ENCODE results near the gene B3GALNT2. TPM values are rescaled to one million over a fixed set of nuclear protein-coding genes. Genes with fewer than 3 reads are reported as not detected.
"Not testable (repeated sequence)": the region's sequence is repeated elsewhere in the genome, so short reads cannot be mapped to it uniquely, and the experiment has no call there.

The B3GALNT2 gene
- total RNA-seq, 2 donors from 2014 or later = 9.4 to 18.1 TPM

GRCh38 chr1:235485558-235485957 lies 18.7 kb downstream of the B3GALNT2 start:
- H3K9me3 Mint-ChIP-seq = no peaks in the 10 kb centered on the region
- ATAC-seq (replicated peaks) = no peak
- no peak overlapping the region for H3K4me3 Mint-ChIP-seq
- H3K27me3 Mint-ChIP-seq = no peaks in the 10 kb centered on the region
- no peak overlapping the region for H3K27ac Mint-ChIP-seq
- peaks cover 37% of the 10 kb centered on the region for H3K36me3 Mint-ChIP-seq (ENCODE audit: low read depth)
- H3K4me1 Mint-ChIP-seq = no peaks in the 10 kb centered on the region

DNA sequence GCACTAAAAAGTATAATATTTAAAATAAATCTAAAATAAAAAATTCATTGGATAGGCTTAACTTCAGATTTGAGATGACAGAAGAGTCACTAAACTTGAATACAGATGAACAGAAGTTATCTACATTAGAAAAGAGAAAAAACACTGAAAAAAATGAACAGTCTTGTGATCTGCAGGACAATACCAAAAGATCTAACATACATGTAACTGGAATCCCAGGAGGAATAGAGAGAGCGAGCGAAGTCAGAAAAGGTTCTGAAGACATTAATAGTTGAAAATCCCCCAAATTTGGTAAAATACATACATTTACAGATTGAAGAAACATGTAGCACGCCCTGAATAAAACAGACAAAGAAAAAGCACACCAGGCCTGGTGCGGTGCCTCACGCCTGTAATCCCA lies 21.2 kb downstream of the B3GALNT2 start:
- Mint-ChIP-seq H3K4me1 (no peaks in the 10 kb centered on the region), H3K27ac (no peak overlapping the region), H3K9me3 (no peaks in the 10 kb centered on the region), H3K27me3 (no peaks in the 10 kb centered on the region), H3K36me3 (ENCODE audit: low read depth) (peaks cover 58% of the 10 kb centered on the region), H3K4me3 (no peak overlapping the region)
- no peak for ATAC-seq (replicated peaks)

- peaks cover 3% of the 10 kb centered on the region for H3K4me1 Mint-ChIP-seq
- H3K36me3 Mint-ChIP-seq (ENCODE audit: low read depth) = peaks cover 32% of the 10 kb centered on the region
- ATAC-seq (replicated peaks) = no peak
- H3K4me3 Mint-ChIP-seq = no peak overlapping the region
- no peak overlapping the region for H3K27ac Mint-ChIP-seq
- no peaks in the 10 kb centered on the region for H3K27me3 Mint-ChIP-seq
- H3K9me3 Mint-ChIP-seq = no peaks in the 10 kb centered on the region
These were observed 30.4 kb downstream of the B3GALNT2 start for GRCh38 chr1:235473806-235474205.

DNA sequence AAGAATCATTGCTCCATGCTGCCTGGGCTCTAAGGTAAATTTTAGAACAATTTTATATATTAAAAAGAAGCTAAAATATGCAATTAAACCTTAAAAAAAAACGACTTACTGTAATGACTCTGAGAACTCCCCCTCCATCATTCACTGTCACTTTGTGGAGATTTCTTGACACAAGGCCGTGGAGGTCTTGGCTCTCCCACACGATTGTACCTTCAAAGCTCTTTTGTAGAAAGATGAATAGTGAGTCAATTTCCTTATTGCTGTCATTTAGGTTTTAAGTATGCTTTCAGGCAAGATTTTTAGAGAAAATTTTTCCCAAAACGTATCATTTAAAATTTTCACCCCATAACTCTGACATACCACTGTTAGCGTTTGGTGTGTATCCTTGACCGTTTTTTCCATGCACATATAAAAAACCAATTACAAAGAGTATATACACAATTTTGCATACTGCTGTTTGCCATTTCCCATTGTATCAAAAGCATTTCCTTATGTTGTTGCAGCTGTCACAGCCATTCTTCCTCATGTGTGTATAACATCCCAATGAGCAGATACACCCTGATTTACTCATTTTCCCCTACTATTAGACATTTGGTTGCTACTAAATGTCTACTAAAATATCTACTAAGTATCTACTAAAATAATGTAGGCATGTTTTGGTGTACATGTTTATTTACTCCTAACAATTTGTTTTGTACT lies 33.4 kb downstream of the B3GALNT2 start:
- H3K27ac Mint-ChIP-seq = no peak overlapping the region
- no peak overlapping the region for H3K4me3 Mint-ChIP-seq
- no peaks in the 10 kb centered on the region for H3K9me3 Mint-ChIP-seq
- peaks cover 3% of the 10 kb centered on the region for H3K4me1 Mint-ChIP-seq
- H3K27me3 Mint-ChIP-seq = no peaks in the 10 kb centered on the region
- H3K36me3 Mint-ChIP-seq (ENCODE audit: low read depth) = peaks cover 19% of the 10 kb centered on the region
- no peak for ATAC-seq (replicated peaks)

- H3K27me3 Mint-ChIP-seq; H3K4me3 Mint-ChIP-seq; H3K9me3 Mint-ChIP-seq; H3K4me1 Mint-ChIP-seq; H3K27ac Mint-ChIP-seq; ATAC-seq (replicated peaks): not testable (repeated sequence)
- H3K36me3 Mint-ChIP-seq (ENCODE audit: low read depth) = peaks cover 19% of the 10 kb centered on the region
These were observed 34.4 kb downstream of the B3GALNT2 start for GRCh38 chr1:235469897-235470296.

DNA sequence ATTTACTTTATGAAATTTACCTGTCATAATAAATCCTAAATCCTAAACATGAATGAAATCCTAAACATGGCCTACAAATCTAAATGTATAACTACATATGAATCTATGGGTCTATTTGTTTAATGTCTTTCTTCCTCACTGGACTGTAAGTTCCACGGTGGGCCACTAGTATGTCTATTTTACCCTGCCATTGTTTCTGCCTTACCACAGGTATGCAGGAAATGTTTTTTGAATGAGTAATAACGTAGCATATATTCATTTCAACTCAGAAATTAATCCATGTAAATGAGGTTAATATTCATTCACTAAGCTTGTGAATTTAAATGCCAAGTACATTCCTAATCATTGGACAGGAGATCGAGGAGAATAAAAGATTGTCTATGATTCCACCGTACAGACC lies 35.3 kb downstream of the B3GALNT2 start:
- no peak overlapping the region for H3K4me3 Mint-ChIP-seq

DNA sequence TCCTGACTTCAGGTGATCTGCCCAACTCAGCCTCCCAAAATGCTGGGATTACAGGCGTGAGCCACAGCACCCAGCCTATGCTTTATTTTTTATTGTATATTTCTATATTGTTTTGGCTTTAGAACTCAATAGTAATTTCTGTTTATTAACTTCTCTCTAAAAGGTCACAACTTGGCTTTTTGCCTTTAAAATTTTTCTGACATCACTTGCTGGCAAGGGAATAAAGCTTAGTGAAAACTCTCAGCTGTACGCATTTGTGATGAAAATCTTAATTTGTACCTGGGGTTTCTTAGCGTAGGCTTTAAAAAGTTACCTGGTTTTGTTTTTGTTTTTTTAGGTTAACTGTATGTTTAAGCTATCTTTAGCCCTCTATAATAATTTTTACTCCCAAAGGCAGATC lies 36.2 kb downstream of the B3GALNT2 start:
- no peaks in the 10 kb centered on the region for H3K27me3 Mint-ChIP-seq
- H3K9me3 Mint-ChIP-seq = no peaks in the 10 kb centered on the region
- H3K4me1 Mint-ChIP-seq = no peaks in the 10 kb centered on the region
- no peak for ATAC-seq (replicated peaks)
- no peak overlapping the region for H3K4me3 Mint-ChIP-seq
- no peak overlapping the region for H3K27ac Mint-ChIP-seq
- peaks cover 24% of the 10 kb centered on the region for H3K36me3 Mint-ChIP-seq (ENCODE audit: low read depth)

More for the DNA sequence above, 35.3 kb downstream of the B3GALNT2 start:
- peaks cover 24% of the 10 kb centered on the region for H3K36me3 Mint-ChIP-seq (ENCODE audit: low read depth)
- peaks cover under 1% of the 10 kb centered on the region for H3K4me1 Mint-ChIP-seq
- no peak overlapping the region for H3K27ac Mint-ChIP-seq
- H3K9me3 Mint-ChIP-seq = no peaks in the 10 kb centered on the region
- ATAC-seq (replicated peaks) = no peak
- no peaks in the 10 kb centered on the region for H3K27me3 Mint-ChIP-seq

DNA sequence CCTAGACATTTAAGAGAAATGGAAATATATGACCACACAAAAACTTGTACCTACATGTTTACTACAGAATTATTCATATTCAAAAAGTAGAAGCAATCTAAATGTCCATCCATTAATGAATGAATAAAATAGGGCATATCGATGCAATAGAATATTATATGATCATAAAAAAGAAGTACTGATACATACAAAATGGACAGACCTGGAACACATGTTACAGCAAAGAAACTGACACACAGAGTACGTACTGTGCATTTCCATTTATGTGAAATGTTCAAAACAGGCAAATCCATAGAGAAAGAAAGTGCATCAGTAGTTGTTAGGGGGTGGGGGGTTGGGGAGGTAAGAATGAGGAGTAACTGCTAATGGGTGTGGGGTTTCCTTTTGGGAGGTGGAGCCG lies 39.2 kb downstream of the B3GALNT2 start:
- H3K36me3 Mint-ChIP-seq (ENCODE audit: low read depth) = peaks cover 19% of the 10 kb centered on the region
- H3K27ac Mint-ChIP-seq = no peak overlapping the region
- ATAC-seq (replicated peaks) = no peak
- no peaks in the 10 kb centered on the region for H3K27me3 Mint-ChIP-seq
- peaks cover 6% of the 10 kb centered on the region for H3K4me1 Mint-ChIP-seq
- no peak overlapping the region for H3K4me3 Mint-ChIP-seq
- no peaks in the 10 kb centered on the region for H3K9me3 Mint-ChIP-seq

GRCh38 chr1:235462832-235463231 lies 41.4 kb downstream of the B3GALNT2 start:
- not testable (repeated sequence) for H3K27ac Mint-ChIP-seq; H3K36me3 Mint-ChIP-seq (ENCODE audit: low read depth); H3K9me3 Mint-ChIP-seq; H3K27me3 Mint-ChIP-seq; ATAC-seq (replicated peaks); H3K4me3 Mint-ChIP-seq; H3K4me1 Mint-ChIP-seq

DNA sequence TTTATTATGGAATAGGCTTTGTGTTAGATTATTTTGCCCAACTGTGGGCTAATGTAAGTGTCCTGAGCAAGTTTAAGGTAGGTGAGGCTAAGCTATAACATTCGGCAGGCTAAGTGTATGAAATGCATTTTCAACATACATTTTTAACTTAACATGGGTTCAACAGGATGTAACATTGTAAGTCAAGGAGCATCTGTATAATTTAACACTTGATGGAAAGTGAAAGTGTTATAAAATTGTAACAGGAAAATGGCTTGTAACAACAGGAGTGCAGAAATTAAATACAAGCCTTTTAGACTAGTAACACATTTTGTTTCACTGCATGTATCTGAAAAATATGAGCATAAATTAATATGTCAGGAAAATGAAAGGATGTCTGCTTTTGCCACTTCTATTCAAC lies 42.3 kb downstream of the B3GALNT2 start:
- ATAC-seq (replicated peaks) = no peak
- Mint-ChIP-seq H3K4me1 (peaks cover 6% of the 10 kb centered on the region), H3K9me3 (no peaks in the 10 kb centered on the region), H3K27ac (no peak overlapping the region), H3K4me3 (no peak overlapping the region), H3K27me3 (no peaks in the 10 kb centered on the region), H3K36me3 (ENCODE audit: low read depth) (peaks cover 5% of the 10 kb centered on the region)

DNA sequence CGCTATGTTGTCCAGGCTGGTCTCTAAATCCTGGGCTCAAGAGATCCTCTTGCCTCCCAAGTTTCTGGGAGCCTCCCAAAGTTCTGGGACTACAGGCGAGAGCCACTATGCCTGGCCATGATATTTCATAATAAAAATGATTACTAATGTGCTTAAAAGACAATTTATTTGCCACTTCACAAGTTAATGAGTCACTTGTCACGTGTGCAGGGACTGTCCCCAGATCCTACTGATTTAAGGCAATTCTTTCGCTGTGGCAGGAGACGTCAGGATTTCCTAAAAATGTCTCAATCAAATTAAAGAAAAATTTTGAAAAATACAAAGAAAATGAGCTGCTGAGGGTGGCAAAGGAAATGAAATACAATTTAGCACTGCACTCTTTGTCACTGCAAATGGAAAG lies 43.5 kb downstream of the B3GALNT2 start:
- Mint-ChIP-seq H3K4me3 (no peak overlapping the region), H3K36me3 (ENCODE audit: low read depth) (peaks cover 5% of the 10 kb centered on the region), H3K27ac (no peak overlapping the region), H3K27me3 (no peaks in the 10 kb centered on the region), H3K9me3 (no peaks in the 10 kb centered on the region), H3K4me1 (peaks cover 6% of the 10 kb centered on the region)
- no peak for ATAC-seq (replicated peaks)

GRCh38 chr1:235457856-235458255 lies 46.4 kb downstream of the B3GALNT2 start:
- H3K9me3 Mint-ChIP-seq; H3K4me1 Mint-ChIP-seq; ATAC-seq (replicated peaks); H3K4me3 Mint-ChIP-seq; H3K36me3 Mint-ChIP-seq (ENCODE audit: low read depth); H3K27me3 Mint-ChIP-seq; H3K27ac Mint-ChIP-seq: not testable (repeated sequence)

GRCh38 chr1:235455823-235456222 lies 48.4 kb downstream of the B3GALNT2 start:
- Mint-ChIP-seq H3K27me3 (no peaks in the 10 kb centered on the region), H3K36me3 (ENCODE audit: low read depth) (peaks cover 23% of the 10 kb centered on the region), H3K27ac (no peak overlapping the region), H3K4me3 (no peak overlapping the region), H3K9me3 (no peaks in the 10 kb centered on the region), H3K4me1 (no peaks in the 10 kb centered on the region)
- ATAC-seq (replicated peaks) = no peak

DNA sequence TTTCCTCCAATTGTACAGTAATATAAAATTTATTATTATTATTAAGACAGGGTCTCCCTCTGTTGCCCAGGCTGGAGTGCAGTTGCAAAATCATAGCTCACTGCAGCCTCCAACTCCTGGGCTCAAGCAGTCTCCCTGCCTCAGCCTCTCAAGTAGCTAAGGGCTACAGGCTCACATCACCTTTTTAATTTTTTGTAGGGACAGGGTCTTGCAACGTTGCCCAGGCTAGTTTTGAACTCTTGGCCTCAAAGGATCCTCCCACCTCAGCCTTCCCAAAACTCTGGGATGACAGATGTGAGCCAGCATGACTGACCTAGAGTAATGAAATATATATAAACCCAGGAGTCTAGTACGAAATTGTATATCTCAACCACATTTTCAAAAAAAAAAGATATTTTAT lies 49.2 kb downstream of the B3GALNT2 start:
- H3K4me1 Mint-ChIP-seq = no peaks in the 10 kb centered on the region
- H3K27ac Mint-ChIP-seq = no peak overlapping the region
- H3K27me3 Mint-ChIP-seq = no peaks in the 10 kb centered on the region
- H3K4me3 Mint-ChIP-seq = no peak overlapping the region
- no peaks in the 10 kb centered on the region for H3K9me3 Mint-ChIP-seq
- ATAC-seq (replicated peaks) = no peak
- H3K36me3 Mint-ChIP-seq (ENCODE audit: low read depth) = peaks cover 31% of the 10 kb centered on the region

DNA sequence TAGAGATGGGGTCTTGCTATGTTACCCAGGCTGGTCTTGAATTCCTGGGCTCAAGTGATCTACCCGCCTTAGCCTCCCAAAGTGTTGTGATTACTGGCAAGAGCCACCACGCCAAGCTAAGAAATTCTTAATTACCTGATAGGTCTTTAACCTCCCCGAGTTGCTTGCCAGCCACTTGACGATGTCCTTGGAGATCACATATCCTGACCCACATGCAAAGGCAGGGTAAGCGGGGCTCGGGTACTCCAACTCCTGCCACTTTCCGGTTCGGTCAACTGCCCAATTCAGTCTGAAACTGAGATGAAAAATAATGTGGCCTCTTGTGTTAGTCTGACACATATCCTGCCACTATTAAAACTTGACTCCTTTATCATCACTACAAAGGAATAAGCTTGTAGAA lies 50.2 kb downstream of the B3GALNT2 start:
- no peak overlapping the region for H3K4me3 Mint-ChIP-seq
- H3K27me3 Mint-ChIP-seq = no peaks in the 10 kb centered on the region
- no peak overlapping the region for H3K27ac Mint-ChIP-seq
- no peaks in the 10 kb centered on the region for H3K4me1 Mint-ChIP-seq
- H3K9me3 Mint-ChIP-seq = no peaks in the 10 kb centered on the region
- ATAC-seq (replicated peaks) = no peak
- peaks cover 42% of the 10 kb centered on the region for H3K36me3 Mint-ChIP-seq (ENCODE audit: low read depth)
